WTC11 (cell line): ENCODE data around the gene RPS6KA5. TPM values are rescaled to one million over a fixed set of nuclear protein-coding genes. Genes with fewer than 3 reads are reported as not detected.

Experiments used
- ATAC-seq: fragments of 200-7000 bp; cut with Tn5 transposase; 2 replicates; pipeline ENCODE4 v1.10.0; 2021; ENCODE audit warnings: mild to moderate bottlenecking, moderate library complexity
- CTCF ChIA-PET: fragments of 300-600 bp; sonication (Branson Sonifier 250); formaldehyde crosslinking; loops from one replicate; lab custom pipeline; 2021; ENCODE audit warnings: antibody characterized with exemption; lab: Charles Lee
- POLR2A ChIA-PET: fragments of 350-600 bp; sonication (Branson Sonifier 250); formaldehyde crosslinking; loops from one replicate; lab custom pipeline; 2021; ENCODE audit warnings: antibody characterized with exemption; lab: Charles Lee
- DNase-seq: peaks from one replicate; pipeline ENCODE4 v3.0.0; 2021; ENCODE audit warnings: low spot score
- H3K27ac Mint-ChIP-seq: 2 replicates; pipeline ENCODE4 v1.8.0; 2021; ENCODE audit warnings: mixed read lengths
- H3K27me3 Mint-ChIP-seq: 2 replicates; pipeline ENCODE4 v1.8.0; 2021; ENCODE audit warnings: low read depth, mild to moderate bottlenecking, moderate library complexity, mixed read lengths
- H3K36me3 Mint-ChIP-seq: 2 replicates; pipeline ENCODE4 v1.8.0; 2021; ENCODE audit warnings: mixed read lengths
- H3K4me1 Mint-ChIP-seq: 2 replicates; pipeline ENCODE4 v1.8.0; 2022; ENCODE audit warnings: mixed read lengths
- H3K4me3 Mint-ChIP-seq: 2 replicates; pipeline ENCODE4 v1.8.0; 2021; ENCODE audit warnings: mild to moderate bottlenecking, moderate library complexity, mixed read lengths
- H3K9me3 Mint-ChIP-seq: 2 replicates; pipeline ENCODE4 v1.8.0; 2021; ENCODE audit warnings: mixed read lengths
- EMX1 ChIP-seq: fragments of 250-450 bp; sonication (Bioruptor Pico); IDR thresholded peaks from 2 replicates; pipeline ENCODE4 v1.8.0; 2021; ENCODE audit warnings: mild to moderate bottlenecking
- FOXJ3 ChIP-seq: sonication (generic); formaldehyde crosslinking; IDR thresholded peaks from 2 replicates; pipeline ENCODE4 v1.9.0; 2021; ENCODE audit warnings: missing genetic modification reagents, mild to moderate bottlenecking, borderline replicate concordance
- KAT7 ChIP-seq: sonication (generic); formaldehyde crosslinking; IDR thresholded peaks from 2 replicates; pipeline ENCODE4 v1.8.1; 2023; ENCODE audit warnings: missing genetic modification reagents, mild to moderate bottlenecking, borderline replicate concordance
- MYBL2 ChIP-seq: sonication (generic); formaldehyde crosslinking; IDR thresholded peaks from 2 replicates; pipeline ENCODE4 v1.8.1; 2023; ENCODE audit warnings: mild to moderate bottlenecking, moderate library complexity, missing genetic modification reagents
- NFATC4 ChIP-seq: fragments of 250-450 bp; sonication (Bioruptor Pico); IDR thresholded peaks from 2 replicates; pipeline ENCODE4 v1.9.0; 2021; ENCODE audit warnings: mild to moderate bottlenecking
- NR3C1 ChIP-seq: sonication (generic); formaldehyde crosslinking; conservative IDR thresholded peaks from 2 replicates; pipeline ENCODE4 v1.8.1; 2023; ENCODE audit warnings: low read depth, mild to moderate bottlenecking, missing genetic modification reagents
- OVOL2 ChIP-seq: fragments of 250-450 bp; sonication (Bioruptor Pico); IDR thresholded peaks from 2 replicates; pipeline ENCODE4 v1.9.0; 2021; ENCODE audit warnings: mild to moderate bottlenecking, borderline replicate concordance
- RORB ChIP-seq: fragments of 250-450 bp; sonication (Bioruptor Pico); IDR thresholded peaks from 2 replicates; pipeline ENCODE4 v1.9.0; 2021; ENCODE audit warnings: mild to moderate bottlenecking
- SMAD4 ChIP-seq: sonication (generic); formaldehyde crosslinking; IDR thresholded peaks from 2 replicates; pipeline ENCODE4 v1.8.0; 2022; ENCODE audit warnings: mild to moderate bottlenecking, missing genetic modification reagents
- TCF7 ChIP-seq: sonication (generic); formaldehyde crosslinking; IDR thresholded peaks from 2 replicates; pipeline ENCODE4 v1.8.0; 2022; ENCODE audit warnings: mild to moderate bottlenecking, low read depth, missing genetic modification reagents, moderate library complexity
- TEAD1 ChIP-seq: sonication (generic); formaldehyde crosslinking; IDR thresholded peaks from 2 replicates; pipeline ENCODE4 v1.8.0; 2022; ENCODE audit warnings: mild to moderate bottlenecking, missing genetic modification reagents
- ZBTB21 ChIP-seq: sonication (generic); formaldehyde crosslinking; IDR thresholded peaks from 2 replicates; pipeline ENCODE4 v1.8.1; 2023; ENCODE audit warnings: mild to moderate bottlenecking, missing genetic modification reagents, borderline replicate concordance
- ZNF121 ChIP-seq: sonication (generic); formaldehyde crosslinking; IDR thresholded peaks from 2 replicates; pipeline ENCODE4 v1.8.0; 2023; ENCODE audit warnings: missing genetic modification reagents
- ZNF232 ChIP-seq: sonication (generic); formaldehyde crosslinking; IDR thresholded peaks from 2 replicates; pipeline ENCODE4 v1.8.0; 2022; ENCODE audit warnings: mild to moderate bottlenecking, missing genetic modification reagents
- ZNF423 ChIP-seq: fragments of 250-450 bp; sonication (Bioruptor Pico); IDR thresholded peaks from 2 replicates; pipeline ENCODE4 v2.1.2; 2022; ENCODE audit warnings: mild to moderate bottlenecking, moderate library complexity
- total RNA-seq: library from RNA; stranded (reverse); gene quantifications from 3 replicates; pipeline ENCODE4 v1.2.3, GENCODE V29; 2021
- TF ChIP-seq, protein P1 (sequence below): sonication (generic); formaldehyde crosslinking; IDR thresholded peaks from 2 replicates; pipeline ENCODE4 v1.8.0; 2023; ENCODE audit warnings: missing genetic modification reagents, mild to moderate bottlenecking, borderline replicate concordance
- TF ChIP-seq, protein P2 (sequence below): sonication (generic); formaldehyde crosslinking; IDR thresholded peaks from 2 replicates; pipeline ENCODE4 v1.8.0; 2022; ENCODE audit warnings: mild to moderate bottlenecking, missing genetic modification reagents
- TF ChIP-seq, protein P3 (sequence below): sonication (generic); formaldehyde crosslinking; IDR thresholded peaks from 2 replicates; pipeline ENCODE4 v1.8.1; 2022; ENCODE audit warnings: mild to moderate bottlenecking, moderate library complexity, missing genetic modification reagents
- TF ChIP-seq, protein P4 (sequence below): sonication (generic); formaldehyde crosslinking; conservative IDR thresholded peaks from 2 replicates; pipeline ENCODE4 v1.8.1; 2022; ENCODE audit warnings: mild to moderate bottlenecking, missing genetic modification reagents
- TF ChIP-seq, protein P5 (sequence below): sonication (generic); formaldehyde crosslinking; IDR thresholded peaks from 2 replicates; pipeline ENCODE4 v1.8.1; 2023; ENCODE audit warnings: mild to moderate bottlenecking, missing genetic modification reagents, borderline replicate concordance
- TF ChIP-seq, protein P6 (sequence below): sonication (generic); formaldehyde crosslinking; IDR thresholded peaks from 2 replicates; pipeline ENCODE4 v1.8.1; 2022; ENCODE audit warnings: mild to moderate bottlenecking, missing genetic modification reagents, moderate library complexity, borderline replicate concordance
- TF ChIP-seq, protein P7 (sequence below): sonication (generic); formaldehyde crosslinking; IDR thresholded peaks from 2 replicates; pipeline ENCODE4 v1.8.0; 2022; ENCODE audit warnings: mild to moderate bottlenecking, missing genetic modification reagents

Gene RPS6KA5
- total RNA-seq, 1 experiment from 2014 or later, result 5.2 TPM

DNA sequence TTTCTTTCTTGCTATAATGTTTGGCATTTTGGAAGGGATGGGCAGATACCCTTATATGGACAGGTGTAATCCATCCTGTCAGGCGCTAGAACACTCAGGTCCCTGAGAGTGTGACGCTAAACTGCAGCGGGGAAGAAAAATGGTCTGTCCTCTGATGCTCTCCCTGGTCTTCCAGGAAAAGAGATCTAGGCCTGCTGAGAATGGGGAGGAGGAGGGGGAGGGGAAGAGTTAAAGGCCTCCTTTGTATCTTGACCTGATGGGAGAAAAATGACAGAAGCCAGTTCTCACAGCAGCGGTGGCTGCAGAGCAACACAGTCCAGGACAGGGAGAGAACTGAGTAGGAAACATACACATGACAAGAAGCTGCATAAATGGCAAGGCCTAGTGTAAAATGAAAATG is 61.1 kb downstream of the RPS6KA5 start (continued):
- TF ChIP-seq, protein P1, sequence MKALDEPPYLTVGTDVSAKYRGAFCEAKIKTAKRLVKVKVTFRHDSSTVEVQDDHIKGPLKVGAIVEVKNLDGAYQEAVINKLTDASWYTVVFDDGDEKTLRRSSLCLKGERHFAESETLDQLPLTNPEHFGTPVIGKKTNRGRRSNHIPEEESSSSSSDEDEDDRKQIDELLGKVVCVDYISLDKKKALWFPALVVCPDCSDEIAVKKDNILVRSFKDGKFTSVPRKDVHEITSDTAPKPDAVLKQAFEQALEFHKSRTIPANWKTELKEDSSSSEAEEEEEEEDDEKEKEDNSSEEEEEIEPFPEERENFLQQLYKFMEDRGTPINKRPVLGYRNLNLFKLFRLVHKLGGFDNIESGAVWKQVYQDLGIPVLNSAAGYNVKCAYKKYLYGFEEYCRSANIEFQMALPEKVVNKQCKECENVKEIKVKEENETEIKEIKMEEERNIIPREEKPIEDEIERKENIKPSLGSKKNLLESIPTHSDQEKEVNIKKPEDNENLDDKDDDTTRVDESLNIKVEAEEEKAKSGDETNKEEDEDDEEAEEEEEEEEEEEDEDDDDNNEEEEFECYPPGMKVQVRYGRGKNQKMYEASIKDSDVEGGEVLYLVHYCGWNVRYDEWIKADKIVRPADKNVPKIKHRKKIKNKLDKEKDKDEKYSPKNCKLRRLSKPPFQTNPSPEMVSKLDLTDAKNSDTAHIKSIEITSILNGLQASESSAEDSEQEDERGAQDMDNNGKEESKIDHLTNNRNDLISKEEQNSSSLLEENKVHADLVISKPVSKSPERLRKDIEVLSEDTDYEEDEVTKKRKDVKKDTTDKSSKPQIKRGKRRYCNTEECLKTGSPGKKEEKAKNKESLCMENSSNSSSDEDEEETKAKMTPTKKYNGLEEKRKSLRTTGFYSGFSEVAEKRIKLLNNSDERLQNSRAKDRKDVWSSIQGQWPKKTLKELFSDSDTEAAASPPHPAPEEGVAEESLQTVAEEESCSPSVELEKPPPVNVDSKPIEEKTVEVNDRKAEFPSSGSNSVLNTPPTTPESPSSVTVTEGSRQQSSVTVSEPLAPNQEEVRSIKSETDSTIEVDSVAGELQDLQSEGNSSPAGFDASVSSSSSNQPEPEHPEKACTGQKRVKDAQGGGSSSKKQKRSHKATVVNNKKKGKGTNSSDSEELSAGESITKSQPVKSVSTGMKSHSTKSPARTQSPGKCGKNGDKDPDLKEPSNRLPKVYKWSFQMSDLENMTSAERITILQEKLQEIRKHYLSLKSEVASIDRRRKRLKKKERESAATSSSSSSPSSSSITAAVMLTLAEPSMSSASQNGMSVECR (CRISPR knock-in tag), result no peak
- no peak for TF ChIP-seq EMX1 (CRISPR knock-in tag)
- TF ChIP-seq ZNF121 (CRISPR knock-in tag), result no peak
- TF ChIP-seq, protein P2, sequence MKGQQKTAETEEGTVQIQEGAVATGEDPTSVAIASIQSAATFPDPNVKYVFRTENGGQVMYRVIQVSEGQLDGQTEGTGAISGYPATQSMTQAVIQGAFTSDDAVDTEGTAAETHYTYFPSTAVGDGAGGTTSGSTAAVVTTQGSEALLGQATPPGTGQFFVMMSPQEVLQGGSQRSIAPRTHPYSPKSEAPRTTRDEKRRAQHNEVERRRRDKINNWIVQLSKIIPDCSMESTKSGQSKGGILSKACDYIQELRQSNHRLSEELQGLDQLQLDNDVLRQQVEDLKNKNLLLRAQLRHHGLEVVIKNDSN, result no peak
- TF ChIP-seq, all 79 proteins: peak for 0

DNA sequence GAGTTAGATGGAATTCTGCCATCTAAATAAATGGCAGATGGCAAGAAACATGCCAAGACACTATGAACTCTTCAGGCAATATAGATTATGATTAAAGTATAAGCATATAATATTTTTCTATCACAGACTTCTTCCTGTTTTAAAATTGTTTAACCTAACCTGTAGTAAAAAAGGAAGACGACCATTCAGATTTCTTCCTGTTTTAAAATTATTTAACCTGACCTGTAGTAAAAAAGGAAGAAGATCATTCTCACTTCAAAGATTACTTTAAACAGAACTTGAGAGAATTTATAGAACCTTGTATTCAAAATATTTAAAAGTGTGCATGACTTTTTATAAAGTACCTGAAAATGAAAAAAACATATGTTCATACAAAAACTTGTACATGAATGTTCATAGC is 63.5 kb downstream of the RPS6KA5 start:
- no peaks in the 10 kb centered on the region for H3K9me3 Mint-ChIP-seq
- no peaks in the 10 kb centered on the region for H3K36me3 Mint-ChIP-seq
- no peaks in the 10 kb centered on the region for H3K27me3 Mint-ChIP-seq
- DNase-seq (no peak), ATAC-seq (no peak)
- no peak overlapping the region for H3K27ac Mint-ChIP-seq
- POLR2A ChIA-PET, result interaction anchor here (0.6 kb wide), 1 partner anchor 12 kb away, joined by 3 read pairs; no protein-coding TSS in a partner anchor
- TF ChIP-seq KAT7 (CRISPR knock-in tag), result no peak
- TF ChIP-seq NR3C1 (CRISPR knock-in tag), result no peak
- TF ChIP-seq ZNF232 (CRISPR knock-in tag), result no peak
- TF ChIP-seq RORB (CRISPR knock-in tag), result no peak
- TF ChIP-seq, protein P3, sequence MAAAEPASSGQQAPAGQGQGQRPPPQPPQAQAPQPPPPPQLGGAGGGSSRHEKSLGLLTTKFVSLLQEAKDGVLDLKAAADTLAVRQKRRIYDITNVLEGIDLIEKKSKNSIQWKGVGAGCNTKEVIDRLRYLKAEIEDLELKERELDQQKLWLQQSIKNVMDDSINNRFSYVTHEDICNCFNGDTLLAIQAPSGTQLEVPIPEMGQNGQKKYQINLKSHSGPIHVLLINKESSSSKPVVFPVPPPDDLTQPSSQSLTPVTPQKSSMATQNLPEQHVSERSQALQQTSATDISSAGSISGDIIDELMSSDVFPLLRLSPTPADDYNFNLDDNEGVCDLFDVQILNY, result no peak
- no peak for TF ChIP-seq MYBL2 (CRISPR knock-in tag)
- TF ChIP-seq TEAD1 (CRISPR knock-in tag), result no peak
- no peak for TF ChIP-seq FOXJ3
- TF ChIP-seq TCF7 (CRISPR knock-in tag), result no peak
- CTCF ChIA-PET, result no interaction called here
- H3K4me3 Mint-ChIP-seq, result no peak overlapping the region
- H3K4me1 Mint-ChIP-seq, result peaks cover 5% of the 10 kb centered on the region

DNA sequence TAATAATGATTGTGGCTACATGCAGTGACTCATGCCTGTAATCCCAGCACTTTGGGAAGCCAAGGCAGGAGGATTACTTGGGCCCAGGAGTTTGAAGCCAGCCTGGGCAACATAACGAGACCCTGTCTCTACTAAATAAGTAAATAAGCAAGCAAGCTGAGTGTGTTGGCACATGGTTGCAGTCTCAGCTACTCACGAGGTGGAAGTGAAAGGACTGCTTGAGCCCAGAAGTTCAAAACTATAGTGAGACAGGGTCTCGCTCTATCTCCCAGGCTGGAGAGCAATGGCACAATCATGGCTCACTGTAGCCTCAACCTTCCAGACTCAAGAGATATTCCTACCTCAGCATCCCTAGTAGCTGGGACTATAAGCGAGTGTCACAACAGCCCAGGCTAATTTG is 64.7 kb downstream of the RPS6KA5 start:
- Mint-ChIP-seq H3K9me3 (no peaks in the 10 kb centered on the region), H3K27ac (no peak overlapping the region), H3K4me3 (no peak overlapping the region), H3K36me3 (no peaks in the 10 kb centered on the region), H3K27me3 (no peaks in the 10 kb centered on the region), H3K4me1 (peaks cover 5% of the 10 kb centered on the region)
- TF ChIP-seq, protein P4, sequence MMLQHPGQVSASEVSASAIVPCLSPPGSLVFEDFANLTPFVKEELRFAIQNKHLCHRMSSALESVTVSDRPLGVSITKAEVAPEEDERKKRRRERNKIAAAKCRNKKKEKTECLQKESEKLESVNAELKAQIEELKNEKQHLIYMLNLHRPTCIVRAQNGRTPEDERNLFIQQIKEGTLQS, result no peak
- TF ChIP-seq, protein P5, sequence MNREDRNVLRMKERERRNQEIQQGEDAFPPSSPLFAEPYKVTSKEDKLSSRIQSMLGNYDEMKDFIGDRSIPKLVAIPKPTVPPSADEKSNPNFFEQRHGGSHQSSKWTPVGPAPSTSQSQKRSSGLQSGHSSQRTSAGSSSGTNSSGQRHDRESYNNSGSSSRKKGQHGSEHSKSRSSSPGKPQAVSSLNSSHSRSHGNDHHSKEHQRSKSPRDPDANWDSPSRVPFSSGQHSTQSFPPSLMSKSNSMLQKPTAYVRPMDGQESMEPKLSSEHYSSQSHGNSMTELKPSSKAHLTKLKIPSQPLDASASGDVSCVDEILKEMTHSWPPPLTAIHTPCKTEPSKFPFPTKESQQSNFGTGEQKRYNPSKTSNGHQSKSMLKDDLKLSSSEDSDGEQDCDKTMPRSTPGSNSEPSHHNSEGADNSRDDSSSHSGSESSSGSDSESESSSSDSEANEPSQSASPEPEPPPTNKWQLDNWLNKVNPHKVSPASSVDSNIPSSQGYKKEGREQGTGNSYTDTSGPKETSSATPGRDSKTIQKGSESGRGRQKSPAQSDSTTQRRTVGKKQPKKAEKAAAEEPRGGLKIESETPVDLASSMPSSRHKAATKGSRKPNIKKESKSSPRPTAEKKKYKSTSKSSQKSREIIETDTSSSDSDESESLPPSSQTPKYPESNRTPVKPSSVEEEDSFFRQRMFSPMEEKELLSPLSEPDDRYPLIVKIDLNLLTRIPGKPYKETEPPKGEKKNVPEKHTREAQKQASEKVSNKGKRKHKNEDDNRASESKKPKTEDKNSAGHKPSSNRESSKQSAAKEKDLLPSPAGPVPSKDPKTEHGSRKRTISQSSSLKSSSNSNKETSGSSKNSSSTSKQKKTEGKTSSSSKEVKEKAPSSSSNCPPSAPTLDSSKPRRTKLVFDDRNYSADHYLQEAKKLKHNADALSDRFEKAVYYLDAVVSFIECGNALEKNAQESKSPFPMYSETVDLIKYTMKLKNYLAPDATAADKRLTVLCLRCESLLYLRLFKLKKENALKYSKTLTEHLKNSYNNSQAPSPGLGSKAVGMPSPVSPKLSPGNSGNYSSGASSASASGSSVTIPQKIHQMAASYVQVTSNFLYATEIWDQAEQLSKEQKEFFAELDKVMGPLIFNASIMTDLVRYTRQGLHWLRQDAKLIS (CRISPR knock-in tag), result no peak
- TF ChIP-seq, protein P6, sequence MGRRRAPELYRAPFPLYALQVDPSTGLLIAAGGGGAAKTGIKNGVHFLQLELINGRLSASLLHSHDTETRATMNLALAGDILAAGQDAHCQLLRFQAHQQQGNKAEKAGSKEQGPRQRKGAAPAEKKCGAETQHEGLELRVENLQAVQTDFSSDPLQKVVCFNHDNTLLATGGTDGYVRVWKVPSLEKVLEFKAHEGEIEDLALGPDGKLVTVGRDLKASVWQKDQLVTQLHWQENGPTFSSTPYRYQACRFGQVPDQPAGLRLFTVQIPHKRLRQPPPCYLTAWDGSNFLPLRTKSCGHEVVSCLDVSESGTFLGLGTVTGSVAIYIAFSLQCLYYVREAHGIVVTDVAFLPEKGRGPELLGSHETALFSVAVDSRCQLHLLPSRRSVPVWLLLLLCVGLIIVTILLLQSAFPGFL (CRISPR knock-in tag), result no peak
- TF ChIP-seq NFATC4 (CRISPR knock-in tag), result no peak
- TF ChIP-seq NR3C1 (CRISPR knock-in tag), result no peak
- no peak for TF ChIP-seq ZBTB21 (CRISPR knock-in tag)
- TF ChIP-seq, protein P7, sequence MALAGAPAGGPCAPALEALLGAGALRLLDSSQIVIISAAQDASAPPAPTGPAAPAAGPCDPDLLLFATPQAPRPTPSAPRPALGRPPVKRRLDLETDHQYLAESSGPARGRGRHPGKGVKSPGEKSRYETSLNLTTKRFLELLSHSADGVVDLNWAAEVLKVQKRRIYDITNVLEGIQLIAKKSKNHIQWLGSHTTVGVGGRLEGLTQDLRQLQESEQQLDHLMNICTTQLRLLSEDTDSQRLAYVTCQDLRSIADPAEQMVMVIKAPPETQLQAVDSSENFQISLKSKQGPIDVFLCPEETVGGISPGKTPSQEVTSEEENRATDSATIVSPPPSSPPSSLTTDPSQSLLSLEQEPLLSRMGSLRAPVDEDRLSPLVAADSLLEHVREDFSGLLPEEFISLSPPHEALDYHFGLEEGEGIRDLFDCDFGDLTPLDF (CRISPR knock-in tag), result no peak
- TF ChIP-seq OVOL2, result no peak
- no peak for TF ChIP-seq EMX1 (CRISPR knock-in tag)
- no peak for TF ChIP-seq SMAD4 (CRISPR knock-in tag)
- TF ChIP-seq ZNF423, result no peak
- POLR2A ChIA-PET, result no interaction called here
- ATAC-seq (no peak), DNase-seq (no peak)
- CTCF ChIA-PET, result interaction anchor here (1.2 kb wide), 1 partner anchor 177 kb away, joined by 3 read pairs; no protein-coding TSS in a partner anchor
